ENCODE measurements around the gene GABPB1.

Gene GABPB1

GRCh38 chr15:50275091-50275490 lies 79.9 kb downstream of the GABPB1 start:
- DNase-seq, result no peak

GRCh38 chr15:50267577-50267976 lies 87.4 kb downstream of the GABPB1 start:
- DNase-seq, result no peak

- peak; percentile 1 for DNase-seq
These were observed 89.4 kb downstream of the GABPB1 start, which contains the start of gene HDC for GRCh38 chr15:50265620-50266019. Gene HDC, minus strand, starts transcription at chr15:50265726. Its CDS starts 103 bp downstream, at chr15:50265623.

- no peak for DNase-seq
These were observed 92.5 kb downstream of the GABPB1 start for GRCh38 chr15:50262533-50262932.

- no peak for DNase-seq
These were observed 93.0 kb downstream of the GABPB1 start for GRCh38 chr15:50261981-50262380.

- DNase-seq, result no peak
These were observed 94.0 kb downstream of the GABPB1 start for GRCh38 chr15:50260969-50261496.

GRCh38 chr15:50259276-50259675 lies 95.7 kb downstream of the GABPB1 start:
- DNase-seq, result no peak

- no peak for DNase-seq
These were observed 97.1 kb downstream of the GABPB1 start for GRCh38 chr15:50257924-50258323.

GRCh38 chr15:50257332-50257731 lies 97.7 kb downstream of the GABPB1 start:
- no peak for DNase-seq

- no peak for DNase-seq
These were observed 98.6 kb downstream of the GABPB1 start for GRCh38 chr15:50256188-50257041.

- DNase-seq, result no peak
These were observed 102.4 kb downstream of the GABPB1 start for GRCh38 chr15:50252556-50252955.

- DNase-seq, result no peak
These were observed 103.3 kb downstream of the GABPB1 start for GRCh38 chr15:50251638-50252182.

GRCh38 chr15:50250760-50251394 lies 104.1 kb downstream of the GABPB1 start:
- DNase-seq, result no peak

GRCh38 chr15:50249704-50250103 lies 105.3 kb downstream of the GABPB1 start:
- no peak for DNase-seq

GRCh38 chr15:50248994-50249582 lies 105.9 kb downstream of the GABPB1 start:
- DNase-seq, result no peak

- no peak for DNase-seq
These were observed 107.0 kb downstream of the GABPB1 start for GRCh38 chr15:50247819-50248655.

GRCh38 chr15:50246631-50247030 lies 108.4 kb downstream of the GABPB1 start:
- DNase-seq, result no peak

GRCh38 chr15:50244959-50245624 lies 109.9 kb downstream of the GABPB1 start:
- no peak for DNase-seq

GRCh38 chr15:50244153-50244552 lies 110.8 kb downstream of the GABPB1 start:
- no peak for DNase-seq

GRCh38 chr15:50241684-50242450 lies 113.1 kb downstream of the GABPB1 start:
- no peak for DNase-seq

GRCh38 chr15:50238255-50238654 lies 116.7 kb downstream of the GABPB1 start:
- no peak for DNase-seq
